NCI-H2081 (cell line): ENCODE results near the gene JHY.

Source experiments
- DNase-seq, 2 experiments: peaks; one replicate each; lab custom pipeline; 2025; lab: John Stamatoyannopoulos, UW

Gene JHY

DNA sequence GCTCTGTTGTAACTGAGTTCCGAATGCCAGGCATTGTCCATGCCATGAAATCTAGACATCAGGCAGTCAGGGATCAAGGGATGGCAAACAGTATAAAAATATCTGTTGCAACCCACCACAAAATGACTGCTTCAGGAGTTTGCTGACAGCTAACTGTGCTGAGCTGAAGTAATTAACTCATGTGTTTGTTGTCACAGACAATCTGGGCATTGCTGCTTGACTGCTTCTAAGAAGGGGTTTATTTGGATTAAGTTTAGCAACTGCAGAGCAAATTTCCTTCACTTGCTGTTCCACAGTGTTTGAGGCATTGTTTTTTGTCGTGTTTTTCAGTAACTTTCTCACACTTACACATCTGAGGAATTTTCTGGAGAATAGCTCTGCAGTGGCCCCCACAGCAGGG lies 68.7 kb downstream of the JHY start:
- DNase-seq: no peak

DNA sequence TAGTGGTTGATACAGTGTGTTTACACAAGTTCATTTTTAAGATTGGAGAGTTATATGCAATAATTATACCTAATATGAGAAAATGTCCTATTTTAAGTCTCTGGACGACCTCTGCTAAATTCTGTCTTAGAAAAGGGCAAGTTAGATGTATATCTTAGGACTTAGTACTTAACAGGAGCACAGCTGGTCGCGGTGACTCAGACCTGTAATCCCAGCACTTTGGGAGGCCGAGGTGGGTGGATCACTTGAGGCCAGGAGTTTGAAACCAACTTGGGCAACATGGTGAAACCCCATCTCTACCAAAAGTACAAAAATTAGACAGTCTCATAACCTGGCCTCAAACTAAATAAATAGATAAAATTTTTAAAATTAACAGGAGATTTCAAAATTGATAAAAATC lies 71.9 kb downstream of the JHY start:
- no peak for DNase-seq

DNA sequence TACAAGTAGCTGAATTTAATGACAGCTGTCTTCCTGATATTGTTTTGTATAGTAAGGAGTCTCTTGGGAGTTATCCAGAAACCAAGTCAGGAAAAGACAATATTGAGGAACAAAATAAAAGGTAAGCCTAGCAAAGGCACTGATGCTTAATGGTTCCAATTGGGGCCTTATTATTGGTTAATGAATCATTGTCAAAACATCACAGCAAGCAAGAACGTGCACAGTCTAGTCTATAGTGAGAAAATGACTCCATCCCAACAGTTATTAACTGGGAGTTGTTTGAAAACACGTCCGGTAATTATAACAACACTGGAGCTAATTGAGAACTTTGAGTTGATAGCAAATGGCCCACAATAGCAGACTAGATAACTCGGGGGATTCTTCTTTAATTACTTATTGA lies 81.4 kb downstream of the JHY start:
- DNase-seq: no peak

DNA sequence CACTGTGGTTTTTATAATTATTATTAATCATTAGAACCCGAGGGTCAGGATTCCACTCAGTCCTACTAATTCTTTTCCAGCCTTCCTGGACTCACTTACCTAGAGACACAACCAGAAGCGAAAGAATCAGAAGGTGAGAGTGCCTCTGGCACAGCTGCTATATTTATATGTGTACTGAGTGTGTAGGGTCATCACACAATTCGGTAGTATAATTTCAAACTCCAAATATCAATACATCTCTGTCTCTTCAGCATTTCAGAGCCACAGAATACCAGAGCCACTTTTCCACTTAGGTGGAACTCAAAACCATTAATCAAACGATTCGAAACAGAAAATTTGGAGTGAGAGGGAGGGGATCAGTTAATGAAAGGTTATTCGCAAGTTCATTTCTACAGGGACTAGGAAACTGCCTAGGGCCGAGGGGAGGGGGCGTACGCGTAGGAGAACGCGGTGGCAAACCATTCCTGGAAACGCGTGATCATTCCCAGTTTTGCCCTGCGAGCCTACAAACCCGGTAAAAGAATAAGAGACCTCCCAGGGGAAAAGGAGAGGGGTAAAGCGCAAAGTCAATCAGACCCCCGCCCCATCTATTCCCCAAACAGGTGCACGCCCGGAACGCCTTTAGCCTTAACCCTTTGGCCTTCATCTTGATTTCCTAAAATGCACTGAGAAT lies 93.6 kb downstream of the JHY start:
- DNase-seq: no peak

DNA sequence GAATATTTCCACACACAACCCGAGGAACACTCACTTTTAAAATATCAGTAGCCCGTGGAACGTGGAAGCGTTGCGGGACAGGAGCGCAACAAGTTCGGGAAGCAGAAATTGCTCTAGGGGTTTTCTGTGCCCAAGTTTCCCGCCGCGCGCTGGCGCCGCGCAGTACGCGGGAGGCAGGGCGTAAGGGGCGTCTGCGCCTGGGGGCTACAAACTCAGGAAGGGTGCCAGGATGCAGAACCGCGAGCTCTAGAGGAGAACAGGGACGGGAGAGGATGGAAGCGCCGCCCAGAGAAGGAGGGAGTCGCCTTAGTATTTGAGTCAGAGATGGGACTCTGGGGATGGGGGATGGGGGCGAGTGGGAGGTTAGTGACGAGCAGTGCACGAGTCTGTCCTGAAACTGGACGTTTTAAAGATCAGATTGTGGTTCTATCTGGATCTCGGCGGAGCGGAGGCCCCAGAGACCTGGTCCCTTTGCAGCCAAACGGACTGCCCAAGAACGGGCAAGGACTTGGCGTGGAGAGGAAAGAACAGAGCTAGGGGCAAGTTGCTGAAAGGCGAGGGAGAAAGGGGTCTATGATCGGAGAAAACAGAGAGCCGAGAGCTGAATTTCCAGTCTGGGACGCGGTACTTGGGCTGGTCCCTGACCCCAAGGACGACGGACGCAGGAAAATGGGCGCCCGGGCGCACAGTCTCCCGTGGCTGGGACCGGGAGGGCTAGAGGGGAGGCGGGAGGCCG lies 94.3 kb downstream of the JHY start:
- DNase-seq: no peak

DNA sequence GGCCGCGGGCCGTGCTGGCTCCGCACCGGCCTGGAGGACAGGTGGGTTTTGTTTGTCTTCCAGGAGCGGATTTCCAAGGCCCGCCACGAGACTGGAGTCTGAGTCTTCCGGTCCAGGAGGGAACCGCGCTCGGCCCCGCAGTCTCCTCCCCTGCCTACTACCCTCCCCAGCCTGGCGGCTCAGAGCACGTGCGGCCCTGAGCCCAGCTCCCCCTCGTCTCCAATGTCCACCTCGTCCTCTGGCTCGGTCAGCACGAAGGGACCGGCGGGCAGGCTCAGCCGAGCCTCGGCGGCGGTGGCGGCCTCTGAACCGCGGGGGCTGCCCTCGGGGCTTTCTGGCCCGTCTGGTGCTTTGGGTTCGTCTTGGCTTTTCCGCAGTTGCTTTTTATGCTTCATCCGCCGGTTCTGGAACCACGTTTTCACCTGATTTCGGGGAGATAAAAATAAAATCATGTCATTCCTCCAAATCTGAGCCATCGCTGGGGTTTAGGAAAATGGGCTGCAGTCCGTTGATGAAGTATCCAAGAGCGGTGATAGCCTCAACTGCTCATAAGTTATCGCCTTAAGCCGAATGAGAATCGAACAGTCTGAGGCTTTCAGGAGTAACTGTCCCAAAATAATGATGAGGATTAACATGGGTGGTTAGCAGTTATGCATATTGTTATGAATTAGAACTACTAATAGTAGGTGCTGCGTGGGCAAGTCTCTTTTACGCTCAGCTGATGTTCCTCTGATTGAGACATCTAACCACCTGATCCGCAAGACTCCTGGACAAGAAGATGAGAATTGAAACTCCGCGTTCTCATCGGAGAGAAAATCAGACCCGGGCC lies 95.1 kb downstream of the JHY start:
- DNase-seq: no peak

DNA sequence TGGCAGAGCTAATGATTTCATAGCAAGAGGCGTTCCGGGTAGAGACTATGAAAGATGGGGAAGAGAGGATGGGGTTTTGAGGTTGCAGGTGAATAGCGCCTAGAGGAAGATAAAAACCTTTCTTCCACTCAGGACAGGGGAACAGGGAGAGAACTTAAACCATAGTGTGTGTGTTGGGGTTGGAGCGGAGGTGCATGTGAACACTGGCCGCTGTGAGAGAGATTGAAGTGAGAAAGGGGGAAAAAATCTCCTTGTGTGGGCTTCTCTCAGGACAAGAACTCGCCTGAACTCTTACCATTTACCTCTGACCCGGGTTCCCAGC lies 95.7 kb downstream of the JHY start:
- DNase-seq: no peak

DNA sequence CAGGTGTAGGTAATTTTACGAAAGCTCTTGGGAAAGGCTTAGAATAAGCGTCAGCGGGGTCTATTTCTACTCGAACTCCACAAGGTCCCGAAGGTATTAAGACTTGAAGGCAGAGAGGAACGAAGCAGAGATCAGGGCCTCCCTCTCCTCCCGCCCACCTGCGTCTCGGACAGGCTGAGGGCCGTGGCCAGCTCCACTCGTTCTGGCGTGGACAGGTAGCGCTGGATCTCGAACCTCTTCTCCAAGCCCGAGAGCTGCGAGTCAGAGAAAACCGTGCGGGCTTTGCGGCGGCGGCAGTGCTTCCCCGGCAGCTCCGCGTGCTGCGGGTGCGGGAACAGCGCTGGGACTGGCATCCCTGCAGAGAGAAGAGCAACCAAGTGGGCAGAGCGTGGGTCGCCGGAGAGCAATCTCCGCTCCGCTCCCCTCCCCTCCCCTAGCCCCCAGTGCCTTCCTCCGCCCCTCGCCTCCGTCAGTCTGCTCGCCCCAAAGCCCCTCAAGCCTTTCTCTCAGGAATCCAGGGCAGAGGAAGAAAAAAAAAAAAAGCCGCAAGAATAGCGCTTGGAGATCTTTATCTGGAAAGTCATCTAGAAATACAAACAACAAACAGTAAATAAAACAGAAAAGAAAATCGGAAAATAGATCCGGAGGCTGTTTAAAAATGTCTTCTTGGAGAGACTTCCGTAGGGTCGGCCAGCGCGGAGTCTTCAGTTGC lies 96.7 kb downstream of the JHY start:
- DNase-seq: no peak

DNA sequence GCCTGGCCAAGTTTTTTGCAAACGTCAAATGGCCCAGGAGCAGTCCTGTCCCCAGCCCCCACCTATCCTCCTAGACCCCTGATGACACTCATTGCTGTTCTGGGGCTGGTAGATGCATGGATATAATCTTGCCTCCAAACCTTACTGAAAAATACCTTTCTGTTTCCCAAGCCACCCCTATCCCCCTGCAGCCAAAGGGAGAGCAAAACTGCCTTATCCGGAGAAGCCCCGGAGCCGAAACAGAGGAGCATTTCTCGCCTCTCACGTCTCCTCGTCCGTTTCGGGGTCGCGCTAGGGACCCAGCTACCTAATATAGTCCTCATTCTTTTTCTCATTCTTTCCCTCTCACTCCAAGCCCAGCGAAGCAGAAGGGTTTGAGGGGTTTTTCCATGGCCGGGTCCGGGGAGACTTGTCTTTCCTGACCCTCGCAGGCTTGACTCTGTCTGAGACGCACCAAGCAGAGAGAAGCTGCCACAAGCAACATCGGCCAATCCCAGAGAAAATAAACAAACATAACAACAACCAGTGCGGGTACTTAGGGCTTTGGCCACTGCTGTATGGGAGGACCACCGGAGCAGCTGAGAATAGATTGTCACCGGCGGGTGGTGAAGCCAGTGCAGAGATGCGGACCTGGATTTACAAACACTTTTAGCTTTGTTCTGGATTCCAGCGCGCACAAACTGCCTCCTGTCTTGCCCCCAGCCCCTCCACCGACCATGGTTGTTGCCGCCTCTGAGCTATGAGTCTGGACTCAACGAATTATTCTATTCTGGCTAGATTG lies 97.4 kb downstream of the JHY start:
- no peak for DNase-seq

DNA sequence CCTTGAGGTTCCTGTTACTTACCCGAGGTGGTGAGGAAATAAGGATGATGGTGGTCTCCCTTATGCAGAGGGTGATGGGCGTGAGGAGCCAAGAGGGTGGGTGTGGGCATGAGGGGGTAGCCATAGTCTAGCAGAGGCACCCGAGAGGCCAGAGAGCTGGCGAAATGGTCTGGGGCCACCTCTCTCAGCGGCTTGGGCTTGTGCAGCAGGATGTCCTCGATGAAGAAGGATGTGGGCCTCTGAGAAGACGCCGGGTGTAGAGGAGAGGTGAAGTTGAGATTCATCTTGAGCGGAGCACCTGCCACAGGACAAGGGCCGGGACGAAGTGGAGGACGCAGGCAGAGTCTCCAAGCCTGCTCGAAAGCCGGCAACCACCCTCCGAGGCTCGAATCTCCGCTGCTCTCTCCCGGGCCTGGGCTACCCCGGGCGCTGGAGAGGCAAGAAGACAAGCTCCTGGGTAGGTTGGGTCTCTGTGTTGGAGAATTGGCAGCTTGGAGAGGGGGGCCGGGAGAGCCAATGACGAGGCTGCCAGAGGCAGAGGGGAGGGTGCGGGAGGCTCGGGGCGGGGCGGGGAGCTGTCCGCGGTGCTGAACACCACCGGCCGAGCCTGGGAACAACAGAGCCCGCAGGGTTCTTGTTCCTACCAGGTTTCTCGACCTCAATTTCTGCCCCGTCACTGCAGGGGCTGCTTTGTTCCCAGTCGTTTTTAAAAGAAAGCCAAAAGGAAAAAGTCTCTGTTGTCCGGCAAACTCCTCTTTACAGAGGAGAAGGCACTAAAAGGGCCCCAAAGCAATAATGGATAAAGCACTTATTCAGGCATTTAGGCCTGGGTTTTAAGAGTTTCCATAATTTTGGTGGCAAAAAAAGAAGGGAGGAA lies 99.1 kb downstream of the JHY start, which contains the start of gene BSX:
BSX (minus strand) TSS at position 447 of the 877 bp plus-strand sequence; CDS start at position 284, 163 bp downstream.
- no peak for DNase-seq

DNA sequence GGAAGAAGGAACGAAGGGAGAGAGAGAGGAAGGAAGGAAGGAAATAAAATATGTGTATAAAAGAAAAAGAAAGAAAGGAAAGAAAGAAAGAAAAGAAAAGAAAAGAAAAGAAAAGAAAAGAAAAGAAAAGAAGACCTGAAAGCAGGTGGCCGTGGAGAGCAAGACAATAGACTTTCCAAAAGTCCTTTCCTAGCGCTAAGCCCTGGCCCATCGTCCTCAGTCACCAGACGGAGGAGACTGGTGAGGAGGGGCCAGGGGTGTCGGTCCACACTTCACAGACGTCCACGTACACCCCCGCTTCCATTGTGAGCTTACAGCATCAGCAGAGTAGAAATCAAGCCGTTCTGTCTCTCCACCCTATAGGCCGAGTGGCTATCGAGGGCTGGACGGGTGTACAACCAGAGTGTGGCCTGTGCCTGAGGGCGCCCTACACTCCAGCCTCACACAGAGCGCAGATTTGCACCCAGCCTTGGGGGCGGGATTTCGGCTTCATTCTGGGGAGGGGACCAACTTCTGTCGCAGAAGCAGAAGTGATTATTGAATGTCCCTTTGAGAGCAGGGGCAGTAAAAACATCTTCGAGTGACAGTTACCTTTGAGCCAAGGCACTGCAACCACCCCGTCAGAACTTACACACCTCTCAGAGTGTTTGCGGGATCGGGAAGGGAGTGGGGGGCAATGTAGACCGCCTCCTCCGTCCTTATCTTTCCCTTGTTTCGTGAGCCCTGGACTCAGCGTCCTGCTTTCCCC lies 101.1 kb downstream of the JHY start:
- no peak for DNase-seq

DNA sequence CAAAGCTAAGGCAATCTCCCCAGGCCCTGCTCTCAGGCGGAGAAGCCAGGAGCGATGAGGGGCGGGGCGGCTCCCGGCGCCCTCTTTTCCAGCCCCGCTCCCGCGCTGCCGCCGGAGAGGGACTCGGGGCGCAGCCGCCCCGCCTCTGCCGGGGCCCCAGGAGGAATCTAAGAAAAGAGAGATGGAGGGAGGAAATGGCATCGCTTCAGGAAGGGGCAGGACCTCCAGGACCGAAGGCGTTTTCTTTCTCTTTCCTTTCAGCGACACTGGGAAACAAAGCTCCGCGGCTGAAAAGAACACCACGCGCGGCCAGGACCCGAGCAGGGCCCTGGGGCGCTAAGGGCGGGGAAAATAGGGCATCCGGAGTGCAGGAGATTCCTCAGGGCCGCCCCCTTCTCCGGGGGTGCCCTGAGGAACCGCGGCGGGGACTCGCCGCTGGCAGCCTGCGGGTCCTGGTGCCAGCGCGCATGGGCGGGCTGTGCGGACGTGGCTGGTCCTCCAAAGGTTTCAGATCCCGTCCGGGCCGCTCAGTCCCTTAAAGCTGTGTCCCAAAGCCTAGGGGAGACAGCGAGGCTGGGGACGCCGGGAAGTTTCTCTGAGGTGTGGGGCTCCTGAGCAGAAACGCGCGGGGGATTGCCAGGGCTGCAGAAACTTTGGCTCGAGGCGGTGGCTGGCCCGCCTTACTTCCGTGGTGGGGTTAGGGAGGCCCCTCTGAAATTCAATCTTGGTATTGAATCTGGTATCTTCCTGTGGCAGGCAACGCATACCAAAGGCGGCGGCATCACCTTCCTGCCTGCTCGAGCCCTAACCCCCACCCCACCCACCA lies 101.8 kb downstream of the JHY start:
- DNase-seq: peak in 1 of 2 experiments; percentile 65

DNA sequence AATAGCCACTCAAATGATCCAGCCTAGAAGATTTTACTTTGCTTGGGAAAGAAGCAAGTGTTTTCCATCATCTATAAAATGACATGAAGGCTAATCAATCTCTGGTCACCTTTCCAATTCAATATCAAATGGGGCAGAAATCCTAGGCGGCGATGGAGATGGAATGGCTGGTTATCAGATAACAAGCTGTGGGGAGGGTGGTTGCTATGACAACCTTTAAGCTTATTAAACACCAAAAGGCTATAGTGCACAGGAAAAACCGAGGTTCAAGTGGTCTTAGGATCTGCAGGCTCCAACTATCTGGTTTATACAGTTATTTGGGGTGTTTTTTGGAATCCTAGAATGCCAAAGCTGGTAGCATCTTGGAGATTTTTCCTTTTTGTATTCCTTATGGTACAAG lies 113.0 kb downstream of the JHY start:
- DNase-seq: no peak

DNA sequence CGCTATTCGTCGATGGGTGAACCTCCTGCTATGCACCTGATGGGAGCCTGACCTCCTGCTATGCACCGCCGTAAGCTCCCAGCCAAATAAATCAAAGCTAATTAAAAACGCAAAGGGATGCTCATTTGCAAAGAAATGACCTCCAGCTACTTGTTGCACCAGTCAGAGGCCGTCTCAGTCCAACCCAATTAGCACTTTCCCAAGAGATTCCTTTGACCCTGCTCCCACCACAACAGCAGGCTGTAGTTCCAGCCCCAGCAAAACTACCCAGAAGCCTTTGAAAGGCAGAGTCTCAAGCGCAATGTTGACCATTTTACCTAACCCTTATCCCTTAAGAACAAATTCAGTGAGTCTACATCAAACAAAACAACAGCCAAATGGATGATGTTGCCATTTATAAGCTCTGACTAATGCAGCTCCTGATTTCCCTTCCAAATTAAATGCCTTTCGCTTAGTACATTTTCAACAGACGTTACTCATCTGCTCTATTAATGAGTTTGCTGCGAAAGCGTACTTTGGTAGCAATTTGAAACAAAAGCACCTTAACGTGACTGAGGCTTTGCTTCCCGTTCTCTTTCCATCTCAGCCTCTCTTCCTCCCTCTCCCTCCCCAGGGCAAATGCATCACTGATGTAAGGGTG lies 116.3 kb downstream of the JHY start:
- no peak for DNase-seq

DNA sequence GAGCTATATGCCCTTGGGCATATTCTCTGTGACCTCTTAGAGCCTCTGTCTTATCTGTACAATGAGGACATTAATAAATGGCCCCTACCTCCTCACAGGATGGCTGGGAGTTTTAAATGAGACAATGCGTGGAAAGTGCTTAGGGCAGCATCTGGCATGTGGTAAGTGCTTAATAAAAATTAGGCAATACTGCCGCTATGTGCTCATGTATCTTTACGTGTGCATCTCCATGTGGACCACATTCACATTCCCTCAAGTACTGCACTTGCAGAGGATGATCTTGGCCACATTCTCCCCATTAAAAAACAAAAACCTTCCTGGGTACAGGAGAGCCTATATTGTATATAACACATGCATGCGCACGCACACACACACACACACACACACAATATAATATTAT lies 118.2 kb downstream of the JHY start:
- DNase-seq: no peak

DNA sequence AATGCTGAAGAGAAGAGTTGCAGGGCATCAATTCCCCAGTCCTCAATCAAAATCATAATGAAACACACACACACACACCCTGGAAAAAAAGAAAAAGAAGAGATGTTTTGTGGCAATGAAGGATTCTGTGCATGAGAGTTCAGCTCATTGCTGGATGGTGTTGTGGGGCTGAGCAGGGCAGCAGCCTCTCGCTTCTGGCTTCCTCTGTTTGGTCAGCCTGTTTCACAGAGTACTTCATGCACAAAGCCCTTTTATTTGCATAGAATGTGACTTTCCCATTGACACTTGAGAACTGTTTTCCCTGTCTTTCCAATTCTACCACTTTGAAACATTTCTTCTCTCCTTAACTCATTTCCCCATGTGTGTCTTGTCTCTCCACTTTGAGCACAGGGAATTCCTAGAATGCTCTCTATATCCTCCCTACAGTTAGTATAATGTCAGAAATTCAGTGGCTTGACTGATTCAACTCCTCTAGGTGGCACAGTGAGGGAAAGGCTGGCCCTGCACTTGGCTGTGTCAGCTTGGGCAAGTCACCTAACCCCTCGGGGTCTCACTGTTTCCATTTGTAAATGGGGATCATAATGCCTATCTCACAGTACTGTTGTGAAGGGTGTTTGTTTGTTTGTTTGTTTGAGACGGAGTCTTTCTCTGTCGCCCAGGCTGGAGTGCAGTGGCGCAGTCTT lies 124.4 kb downstream of the JHY start:
- DNase-seq: no peak
